Measurements from ENCODE around the gene HYLS1. TPM values are rescaled to one million over a fixed set of nuclear protein-coding genes. Genes with fewer than 3 reads are reported as not detected.

Gene HYLS1
- total RNA-seq, 1 experiment from 2014 or later = 4.3 TPM

DNA sequence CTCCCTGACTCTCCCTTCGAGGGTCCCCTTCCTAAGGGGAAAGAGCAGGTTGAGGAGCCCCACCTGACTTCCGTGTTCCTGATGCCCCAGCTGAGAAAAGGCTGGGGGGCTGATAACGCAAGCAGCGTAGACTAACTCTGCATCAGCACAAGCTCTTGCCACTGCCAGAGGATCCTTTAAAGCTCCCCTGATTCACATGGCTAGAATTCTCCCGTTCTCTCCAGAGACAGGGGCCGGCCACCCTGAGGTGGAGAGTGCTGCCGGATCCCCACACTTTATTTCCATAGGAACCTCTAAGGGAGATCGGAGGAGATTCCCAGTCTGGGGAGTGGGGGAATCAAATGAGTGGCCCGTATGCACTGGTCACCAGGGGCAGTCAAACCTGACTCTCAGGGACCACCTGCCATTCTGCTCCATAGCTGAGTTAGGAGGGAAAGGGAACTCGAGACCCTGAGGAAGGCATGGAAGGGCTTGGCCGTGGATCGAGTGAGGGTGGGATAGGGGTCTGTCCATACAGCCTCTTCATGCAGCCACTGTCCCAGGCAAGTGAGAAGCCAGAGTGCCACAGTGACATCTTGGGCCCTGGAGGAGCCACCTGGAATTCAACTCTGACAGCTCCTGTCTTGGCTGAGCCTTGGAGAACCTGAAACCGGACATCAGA, 57.0 kb downstream of the HYLS1 start:
- no peak for DNase-seq (ENCODE audit: low spot score)
- in situ Hi-C loops (cut with HindIII; ENCODE audit: low sequenced_read_pairs) = loop anchor here (25.0 kb wide), 1 partner anchor 268 kb away; the partner anchor contains the start of genes FAM118B and RPUSD4

DNA sequence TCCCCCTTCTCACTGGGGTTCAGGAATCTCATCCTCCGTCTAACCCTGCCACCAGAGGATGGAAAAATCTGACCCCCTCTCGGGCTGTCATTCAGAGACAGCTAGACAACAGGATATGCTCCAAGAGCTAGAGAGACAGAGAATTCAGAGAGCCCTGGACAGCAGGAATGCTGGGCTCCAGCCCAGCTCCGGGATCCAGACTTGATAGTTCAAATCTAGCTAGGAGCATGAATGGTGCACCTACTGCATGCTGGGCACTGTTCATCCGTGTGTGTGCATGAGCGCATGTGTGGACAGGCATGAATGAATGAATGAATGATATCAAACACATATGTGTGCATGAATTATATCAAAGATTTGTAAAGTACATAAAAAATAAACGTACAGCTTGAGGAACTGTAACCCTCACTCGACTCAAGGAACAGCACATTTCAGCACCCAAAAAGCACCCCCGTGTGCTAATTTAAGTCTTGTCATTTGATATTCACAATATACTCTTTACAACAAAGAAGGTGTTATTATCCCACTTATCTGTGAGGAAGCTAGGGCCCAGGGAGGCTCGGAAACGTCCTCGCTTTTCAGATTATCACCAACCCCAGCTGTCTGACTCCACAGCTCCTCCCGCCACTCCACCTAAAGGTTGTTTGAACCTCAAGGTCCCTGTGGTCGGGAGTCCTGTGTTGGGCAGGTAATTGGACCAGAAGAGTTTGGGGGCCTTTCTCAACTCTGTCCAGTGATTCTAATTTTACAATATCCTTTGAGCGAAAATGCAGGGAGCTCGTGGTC, 57.7 kb downstream of the HYLS1 start:
- in situ Hi-C loops (cut with HindIII; ENCODE audit: low sequenced_read_pairs) = loop anchor here (25.0 kb wide), 1 partner anchor 267 kb away; the partner anchor contains the start of genes FAM118B and RPUSD4
- no peak for DNase-seq (ENCODE audit: low spot score)

DNA sequence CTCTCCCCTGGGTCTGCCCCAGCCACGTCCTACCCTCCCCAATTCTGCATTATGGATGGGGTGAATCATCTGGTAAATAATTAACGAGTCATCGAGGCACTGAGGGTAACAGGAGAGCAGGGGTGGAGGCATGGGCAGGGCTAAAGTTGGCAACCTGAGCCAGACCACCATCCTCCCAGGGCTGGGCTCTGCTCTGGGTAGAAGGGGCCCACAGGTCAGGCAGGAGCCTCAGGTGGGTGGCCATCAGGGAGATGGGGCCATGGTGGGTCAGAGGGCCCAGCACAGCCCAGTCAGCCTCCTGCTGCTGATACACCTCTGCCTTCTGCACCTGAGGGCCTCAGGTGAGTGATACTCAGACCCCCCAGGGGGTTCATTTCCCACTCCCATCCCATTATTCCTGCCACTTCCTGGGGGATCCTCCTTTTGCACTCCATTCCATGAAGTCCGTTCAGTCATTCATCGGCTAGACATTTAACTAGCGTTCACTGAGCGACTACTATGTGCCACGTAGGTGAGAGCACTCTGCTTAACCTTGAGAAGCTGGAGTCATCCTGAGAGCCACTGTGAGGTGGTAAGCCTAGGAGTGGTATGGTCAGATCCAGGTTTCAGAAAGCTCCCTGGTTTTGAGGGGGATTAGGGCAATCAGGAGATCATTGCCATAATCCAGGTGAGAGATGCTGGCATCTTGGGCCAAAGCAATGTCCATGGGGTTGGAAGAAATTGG, 58.5 kb downstream of the HYLS1 start, which contains the start of gene VSIG10L2:
Gene VSIG10L2 (plus strand): TSS at position 248 of the 724 bp plus-strand sequence. CDS start 12 bp downstream, at position 260.
- in situ Hi-C loops (cut with HindIII; ENCODE audit: low sequenced_read_pairs) = loop anchor here (25.0 kb wide), 1 partner anchor 266 kb away; the partner anchor contains the start of genes FAM118B and RPUSD4
- DNase-seq (ENCODE audit: low spot score) = no peak

DNA sequence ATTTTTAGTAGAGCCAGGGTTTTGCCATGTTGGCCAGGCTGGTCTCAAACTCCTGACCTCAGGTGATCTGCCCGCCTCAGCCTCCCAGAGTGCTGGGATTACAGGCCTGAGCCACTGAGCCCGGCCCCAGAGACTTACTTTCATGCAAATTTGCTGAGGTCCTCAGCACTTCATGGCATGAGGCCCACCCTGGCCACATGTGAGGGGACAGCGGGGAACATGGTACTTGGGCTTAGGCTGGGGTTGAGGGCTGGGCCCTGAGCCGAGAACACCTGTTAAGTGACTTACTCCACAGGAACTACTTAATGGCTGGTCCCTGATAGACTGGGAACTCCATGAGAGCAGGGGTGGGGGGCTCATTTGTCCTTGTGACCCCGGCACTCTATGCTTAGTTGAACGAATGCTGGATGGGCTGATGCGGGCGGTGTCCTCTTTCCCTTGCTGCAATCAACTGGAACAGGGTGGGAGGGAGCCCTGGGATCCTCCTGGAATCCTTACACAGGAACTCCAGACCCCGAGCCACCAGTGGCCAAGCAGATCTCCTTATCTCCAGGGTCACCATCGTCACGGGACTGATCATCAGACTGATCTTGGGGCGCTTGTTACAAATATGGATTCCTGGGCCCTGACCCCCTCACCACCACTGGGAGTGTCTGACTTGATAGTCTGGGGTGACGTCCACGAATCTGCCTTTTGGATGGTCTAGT, 59.4 kb downstream of the HYLS1 start:
- in situ Hi-C loops (cut with HindIII; ENCODE audit: low sequenced_read_pairs) = loop anchor here (25.0 kb wide), 1 partner anchor 265 kb away; the partner anchor contains the start of genes FAM118B and RPUSD4

DNA sequence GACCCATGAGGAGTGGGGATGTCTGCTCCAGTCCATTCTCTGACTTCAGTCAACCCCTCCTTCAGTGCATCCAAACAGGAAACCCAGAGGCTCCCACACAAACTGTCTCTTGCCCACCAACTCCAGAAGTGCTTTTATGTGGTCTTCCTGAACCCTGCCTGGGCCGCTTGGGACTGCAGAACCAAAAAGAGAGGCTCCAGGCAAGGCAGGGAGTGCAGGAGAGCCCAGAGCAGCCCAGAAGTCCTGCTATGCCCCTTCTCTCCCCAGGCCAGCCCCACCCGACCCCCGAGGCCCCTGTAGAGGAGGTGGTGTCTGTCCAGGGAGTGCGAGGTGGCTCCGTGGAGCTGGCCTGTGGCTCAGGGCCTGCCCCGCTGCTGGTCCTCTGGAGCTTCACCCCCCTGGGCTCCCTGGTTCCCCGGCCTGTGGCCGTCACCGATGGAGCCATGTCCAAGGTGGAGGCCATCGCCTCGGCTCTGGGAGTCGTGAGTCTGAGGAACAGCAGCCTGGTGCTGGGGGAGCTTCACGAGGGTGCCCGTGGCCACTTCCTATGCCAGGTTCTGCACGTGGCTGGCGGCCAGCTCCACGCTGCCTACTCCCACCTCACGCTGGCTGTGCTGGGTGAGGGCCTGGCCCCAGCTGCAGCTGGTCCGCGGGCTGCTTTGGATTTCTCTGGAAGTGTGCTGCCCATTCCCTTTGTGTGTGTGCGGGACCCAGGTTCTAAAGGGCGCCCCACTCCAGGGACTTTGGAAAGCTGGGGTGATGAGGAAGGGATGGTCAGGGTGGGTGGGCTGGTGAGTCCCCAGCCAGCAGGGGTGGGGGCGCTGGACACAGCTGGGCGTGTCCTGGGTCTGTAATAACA, 60.2 kb downstream of the HYLS1 start:
- in situ Hi-C loops (cut with HindIII; ENCODE audit: low sequenced_read_pairs) = loop anchor here (25.0 kb wide), 1 partner anchor 265 kb away; the partner anchor contains the start of genes FAM118B and RPUSD4

More for the DNA sequence above, 59.4 kb downstream of the HYLS1 start:
- DNase-seq (ENCODE audit: low spot score) = no peak

DNA sequence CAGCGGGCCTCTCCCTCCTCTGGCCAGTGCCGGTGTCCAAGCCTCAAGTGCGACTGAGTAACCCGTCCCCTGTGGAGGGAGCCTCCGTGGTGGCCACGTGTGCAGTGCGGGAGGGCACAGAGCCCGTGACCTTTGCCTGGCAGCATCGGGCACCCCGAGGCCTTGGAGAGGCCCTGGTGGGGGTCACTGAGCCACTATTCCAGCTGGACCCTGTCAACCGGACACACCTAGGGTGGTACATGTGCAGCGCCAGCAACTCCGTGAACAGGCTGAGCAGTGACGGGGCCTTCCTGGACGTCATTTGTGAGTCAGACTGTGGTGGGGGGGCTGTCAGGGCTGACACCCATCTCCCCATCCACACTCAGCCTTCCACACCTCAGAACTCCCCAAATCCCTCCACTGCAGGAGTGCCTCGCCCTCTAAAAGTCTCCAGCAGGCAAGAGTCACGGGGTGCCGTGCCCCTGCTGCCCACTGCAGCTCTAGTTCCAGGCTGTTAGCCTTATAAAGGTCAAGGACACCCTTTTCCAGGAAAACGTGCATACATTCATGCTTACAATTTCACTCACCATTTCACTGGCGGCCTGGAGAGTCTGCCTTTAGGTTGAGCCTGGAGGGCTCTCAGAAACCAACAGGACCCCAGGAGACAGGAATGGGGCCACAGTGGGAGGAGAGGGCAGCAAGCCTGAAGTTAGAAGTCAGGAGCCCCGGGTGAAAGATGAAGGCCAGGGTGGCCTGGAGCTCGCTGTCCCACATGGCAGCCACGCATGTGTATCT, 61.0 kb downstream of the HYLS1 start:
- in situ Hi-C loops (cut with HindIII; ENCODE audit: low sequenced_read_pairs) = loop anchor here (25.0 kb wide), 1 partner anchor 264 kb away; the partner anchor contains the start of genes FAM118B and RPUSD4

More for the DNA sequence above, 60.2 kb downstream of the HYLS1 start:
- no peak for DNase-seq (ENCODE audit: low spot score)

DNA sequence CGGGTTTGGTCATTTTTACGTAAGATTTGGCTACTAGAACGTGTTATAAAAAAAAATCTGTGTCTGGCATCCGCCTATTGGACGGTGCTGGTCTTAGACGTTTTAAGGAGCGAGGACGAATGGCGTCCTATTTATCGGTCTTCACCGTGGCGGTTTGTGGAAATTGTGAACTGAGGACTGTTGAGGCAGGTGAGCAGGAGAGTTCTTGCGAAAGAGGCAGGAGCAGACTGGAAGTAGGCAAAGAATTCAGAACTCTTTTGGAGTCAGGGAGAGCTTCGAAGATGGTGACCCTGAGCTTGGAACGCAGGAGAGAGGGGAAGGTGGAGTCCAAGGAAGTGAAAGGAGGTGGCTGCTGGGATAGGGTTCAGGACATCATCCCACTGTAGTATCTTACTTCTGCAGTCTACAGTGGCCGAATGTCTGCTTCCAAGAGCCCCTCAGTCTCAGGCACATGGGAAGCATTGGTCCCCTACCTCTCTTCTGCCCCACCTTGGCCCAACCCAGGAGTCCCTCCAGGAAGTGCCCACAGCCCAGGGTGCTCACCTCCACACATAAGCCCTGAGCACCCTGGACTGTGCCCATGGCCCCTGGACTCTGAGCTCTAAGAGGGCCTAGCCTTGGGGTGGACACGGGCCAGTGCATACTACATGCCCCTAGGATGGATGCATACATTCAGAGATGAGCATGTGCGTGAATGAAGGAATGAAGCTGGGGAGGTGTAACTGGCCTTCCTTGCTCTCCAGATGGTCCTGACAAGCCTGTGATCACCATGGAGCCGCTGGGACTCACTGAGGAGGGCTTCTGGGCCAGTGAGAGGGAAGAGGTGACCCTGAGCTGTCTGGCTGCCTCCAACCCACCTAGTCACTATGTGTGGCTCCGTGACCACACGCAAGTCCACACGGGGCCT, 62.1 kb downstream of the HYLS1 start:
- in situ Hi-C loops (cut with HindIII; ENCODE audit: low sequenced_read_pairs) = loop anchor here (25.0 kb wide), 1 partner anchor 263 kb away; the partner anchor contains the start of genes FAM118B and RPUSD4
- no peak for DNase-seq (ENCODE audit: low spot score)

More for the DNA sequence above, 61.0 kb downstream of the HYLS1 start:
- DNase-seq (ENCODE audit: low spot score) = no peak

DNA sequence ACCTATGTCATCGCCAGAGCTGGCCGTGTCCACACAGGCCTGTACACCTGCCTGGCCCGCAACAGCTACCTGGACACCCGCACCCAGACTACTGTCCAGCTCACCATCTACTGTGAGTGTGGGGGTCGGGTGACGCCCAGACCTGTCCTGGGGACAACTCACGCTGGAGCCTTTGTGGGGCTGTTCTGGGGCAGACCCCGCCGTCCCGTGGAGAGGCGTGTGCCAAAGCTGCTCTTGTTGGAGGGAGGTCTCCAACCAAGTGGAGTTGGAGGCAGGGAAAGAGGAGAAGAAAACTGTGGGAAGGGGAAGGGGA, 62.7 kb downstream of the HYLS1 start:
- no peak for DNase-seq (ENCODE audit: low spot score)
- in situ Hi-C loops (cut with HindIII; ENCODE audit: low sequenced_read_pairs) = no loop called here

Other genes starting within 250 kb of the HYLS1 start
- not detected in 2 replicates for gene ACRV1, start 206.8 kb upstream of the HYLS1 start, total RNA-seq (2014; rRNA removed; shearing (Covaris generic))
- gene PATE1, start 141.4 kb upstream of the HYLS1 start, total RNA-seq (2014; rRNA removed; shearing (Covaris generic)) = not detected in 2 replicates
- gene PATE2, start 108.8 kb upstream of the HYLS1 start, total RNA-seq (2014; rRNA removed; shearing (Covaris generic)) = not detected in 2 replicates
- not detected in 2 replicates for gene PATE3, start 99.5 kb upstream of the HYLS1 start, total RNA-seq (2014; rRNA removed; shearing (Covaris generic))
- gene PATE4, start 54.4 kb upstream of the HYLS1 start, total RNA-seq (2014; rRNA removed; shearing (Covaris generic)) = not detected in 2 replicates
- gene PUS3, start 15.5 kb downstream of the HYLS1 start, total RNA-seq (2014; rRNA removed; shearing (Covaris generic)) = 12.1 and 16.3 TPM in 2 replicates
- gene DDX25, start 16.8 kb downstream of the HYLS1 start, total RNA-seq (2014; rRNA removed; shearing (Covaris generic)) = 0.18 TPM in 1 of 2 replicates, not detected in the other
- not detected in 2 replicates for gene VSIG10L2, start 58.4 kb downstream of the HYLS1 start, total RNA-seq (2014; rRNA removed; shearing (Covaris generic))
- gene CDON, start 175.2 kb downstream of the HYLS1 start, total RNA-seq (2014; rRNA removed; shearing (Covaris generic)) = 1.3 and 12.7 TPM in 2 replicates

Data from G401 (cell line).